Mucosa of descending colon (tissue), 3 donors: ENCODE results near the gene SDK1. TPM values are rescaled to one million over a fixed set of nuclear protein-coding genes. Genes with fewer than 3 reads are reported as not detected.

Experiments
- ATAC-seq: fragments of 200-7000 bp; cut with Tn5 transposase; one replicate; pipeline ENCODE4 v1.9.1; 2020; ENCODE audit warnings: mild to moderate bottlenecking, moderate library complexity
- DNase-seq, 3 donors: peaks; one replicate each; pipeline ENCODE4 v3.0.0-alpha.2; 2020
- H3K36me3 ChIP-seq: fragments of 200-600 bp; one replicate; pipeline ENCODE4 v1.8.0; 2021; ENCODE audit warnings: low read depth, mild to moderate bottlenecking
- H3K4me1 ChIP-seq: fragments of 200-600 bp; one replicate; pipeline ENCODE4 v1.8.0; 2021; ENCODE audit warnings: low read depth, mild to moderate bottlenecking
- H3K4me3 ChIP-seq: fragments of 200-600 bp; one replicate; pipeline ENCODE4 v1.8.0; 2021; ENCODE audit warnings: mild to moderate bottlenecking
- H3K9me3 ChIP-seq: fragments of 200-600 bp; one replicate; pipeline ENCODE4 v1.8.0; 2021; ENCODE audit warnings: mild to moderate bottlenecking
- CTCF ChIP-seq: fragments of 200-600 bp; IDR thresholded peaks from one replicate; pipeline ENCODE4 v1.8.0; 2022; ENCODE audit warnings: antibody characterized with exemption, mild to moderate bottlenecking
- intact Hi-C, 2 donors: fragments of 100-400 bp; cut with DNase I in 1 of 2; cut with micrococcal nuclease in 1 of 2; formaldehyde crosslinking; loops; one replicate each; pipeline versions ENCODE4 v1.11.0 to v1.11.1; 2022; cut with DNase I, micrococcal nuclease
- total RNA-seq, 3 donors: library from RNA; stranded (reverse); fragmentation: NEBNext Ultra II Directional in 2 of 3; extraction: Animal tissue kit (Norgen Biotek cat#: 25700) in 2 of 3; gene quantifications; one replicate each; pipeline versions ENCODE4 v1.2.1 to v1.2.4, GENCODE V29; 2021 to 2023
- donor health status: DM: no; HTN: no; CAD: no; lungs with moderate emphysema.
- donor health status: DM: no; HTN: no; CAD: no.
- donor health status: DM: no; HTN: yes; CAD: no.

The SDK1 gene
- total RNA-seq, 3 donors from 2014 or later: 2.7 to 20.2 (median 4.2) TPM

DNA sequence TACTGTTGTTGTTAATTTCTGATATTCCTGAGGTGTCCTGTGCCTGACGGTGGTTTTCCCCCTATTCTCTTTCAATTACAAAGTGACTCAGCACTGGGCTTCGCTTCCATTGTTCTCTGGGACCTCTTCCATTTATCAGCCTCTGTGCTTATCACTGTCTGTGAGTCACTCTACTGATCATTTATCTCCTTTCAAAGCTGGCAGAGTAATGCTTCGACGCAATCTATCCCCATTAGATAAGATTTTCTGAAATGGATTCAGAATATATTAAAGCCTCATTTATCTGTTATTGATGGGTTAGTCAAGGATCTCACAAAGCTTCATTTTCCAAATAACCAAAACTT is 679.2 kb downstream of the SDK1 start:
- Histone ChIP-seq H3K36me3 (no peaks in the 10 kb centered on the region), H3K4me3 (no peak overlapping the region), H3K9me3 (no peaks in the 10 kb centered on the region), H3K4me1 (no peaks in the 10 kb centered on the region)
- no peak for ATAC-seq
- no peak for TF ChIP-seq CTCF
- intact Hi-C loops: no loop called here
- no peak for DNase-seq

- Histone ChIP-seq H3K4me3 (no peak overlapping the region), H3K36me3 (no peaks in the 10 kb centered on the region), H3K4me1 (no peaks in the 10 kb centered on the region), H3K9me3 (no peaks in the 10 kb centered on the region)
- intact Hi-C loops: no loop called here
- TF ChIP-seq CTCF: no peak
- no peak for DNase-seq
- no peak for ATAC-seq
Measured at GRCh38 chr7:3981281-3981680, 680.2 kb downstream of the SDK1 start.

- Histone ChIP-seq H3K4me3 (no peak overlapping the region), H3K9me3 (no peaks in the 10 kb centered on the region), H3K4me1 (no peaks in the 10 kb centered on the region), H3K36me3 (no peaks in the 10 kb centered on the region)
- ATAC-seq (no peak), DNase-seq (no peak)
- intact Hi-C loops: no loop called here
- TF ChIP-seq CTCF: no peak
Measured at GRCh38 chr7:3984456-3984855, 683.4 kb downstream of the SDK1 start.

GRCh38 chr7:3986927-3987326 is 685.9 kb downstream of the SDK1 start:
- no peak overlapping the region for H3K4me3 ChIP-seq
- DNase-seq (no peak), ATAC-seq (no peak)
- no peaks in the 10 kb centered on the region for H3K9me3 ChIP-seq
- no peaks in the 10 kb centered on the region for H3K36me3 ChIP-seq
- no peaks in the 10 kb centered on the region for H3K4me1 ChIP-seq
- intact Hi-C loops: no loop called here
- no peak for TF ChIP-seq CTCF

GRCh38 chr7:3987426-3987927 is 686.4 kb downstream of the SDK1 start:
- Histone ChIP-seq H3K36me3 (no peaks in the 10 kb centered on the region), H3K4me3 (no peak overlapping the region), H3K4me1 (no peaks in the 10 kb centered on the region), H3K9me3 (no peaks in the 10 kb centered on the region)
- ATAC-seq (no peak), DNase-seq (no peak)
- TF ChIP-seq CTCF: no peak
- intact Hi-C loops: no loop called here

- DNase-seq (no peak), ATAC-seq (no peak)
- no peaks in the 10 kb centered on the region for H3K4me1 ChIP-seq
- TF ChIP-seq CTCF: no peak
- intact Hi-C loops: no loop called here
- H3K4me3 ChIP-seq: no peak overlapping the region
- no peaks in the 10 kb centered on the region for H3K9me3 ChIP-seq
- H3K36me3 ChIP-seq: no peaks in the 10 kb centered on the region
Measured at GRCh38 chr7:3989723-3990122, 688.7 kb downstream of the SDK1 start.
